ENCODE data around the gene EEF1AKMT3. TPM values are rescaled to one million over a fixed set of nuclear protein-coding genes. Genes with fewer than 3 reads are reported as not detected.

EEF1AKMT3 gene
- total and polyA plus RNA-seq, 2 of the 4 experiments (the other 2 are of a cell fraction), result 3.2 to 8.1 TPM

- Histone ChIP-seq H3K27ac (ENCODE audit: insufficient read depth, low read length) (no peak overlapping the region), H3K4ac (ENCODE audit: low read depth, low read length) (no peak overlapping the region), H3K27me3 (ENCODE audit: control insufficient read depth, insufficient read depth, low read length) (no peaks in the 10 kb centered on the region), H4K5ac (ENCODE audit: low read depth, low read length) (no peak overlapping the region), H2BK15ac (ENCODE audit: low read depth, low read length) (no peak overlapping the region), H4K91ac (ENCODE audit: insufficient read depth, low read depth, low read length) (no peak overlapping the region), H2BK5ac (ENCODE audit: low read depth, low read length, poor library complexity, severe bottlenecking) (no peak overlapping the region), H2AK9ac (replicated peaks; ENCODE audit: low read depth, low read length, poor library complexity) (no peak overlapping the region), H3K23ac (ENCODE audit: low read depth, low read length) (no peak overlapping the region), H4K8ac (ENCODE audit: low read depth in 2 of 2, low read length in 2 of 2) (no peak overlapping the region), H3K36me3 (ENCODE audit: control insufficient read depth, insufficient read depth, low read length) (peaks cover 14% of the 10 kb centered on the region), H2BK20ac (ENCODE audit: low read depth, low read length) (no peak overlapping the region), H3K9me3 (ENCODE audit: control insufficient read depth, insufficient read depth, low read length) (no peaks in the 10 kb centered on the region), H4K20me1 (ENCODE audit: insufficient read depth, low read length) (no peaks in the 10 kb centered on the region), H2AK5ac (ENCODE audit: low read depth, low read length) (no peak overlapping the region), H3K79me1 (ENCODE audit: low read depth in 1 of 2, low read length in 2 of 2) (peaks cover 14 to 24% of the 10 kb centered on the region in 2 experiments; a peak in 3 of 4 replicates), H3K56ac (ENCODE audit: extremely low read depth, insufficient read depth, low read length) (no peak overlapping the region), H2AFZ (replicated peaks; ENCODE audit: low read length, poor library complexity) (no peak overlapping the region), H2BK120ac (ENCODE audit: low read depth, low read length) (no peak overlapping the region), H3K4me1 (ENCODE audit: control insufficient read depth, insufficient read depth, low read length) (0 out of 2 replicates have a peak, but pooled peaks cover 2% of the 10 kb centered on the region), H3K18ac (ENCODE audit: low read depth, low read length) (no peak overlapping the region), H3K4me2 (ENCODE audit: low read depth, low read length) (no peak overlapping the region; the same call in 1 of the 2 replicates), H3K14ac (replicated peaks; ENCODE audit: low read depth, low read length) (no peak overlapping the region), H3K9me1 (ENCODE audit: insufficient read depth, low read length) (no peaks in the 10 kb centered on the region), H3K4me3 (ENCODE audit: insufficient read depth, low read depth, low read length) (no peak overlapping the region), H3K9ac (ENCODE audit: low read depth, low read length) (no peak overlapping the region)
- POLR2A ChIA-PET (ENCODE audit: unreplicated experiment), result no interaction called here
- DNase-seq, result no peak
- WGBS, 2 experiments (ENCODE audit: extremely low coverage in 2 of 2, insufficient read length in 1 of 2), result no CpG with 5 or more reads among the region's 11 CpGs
- dilution Hi-C loops (cut with HindIII; ENCODE audit: low sequenced_read_pairs, unreplicated experiment), result no loop called here
- TF ChIP-seq, protein P1, sequence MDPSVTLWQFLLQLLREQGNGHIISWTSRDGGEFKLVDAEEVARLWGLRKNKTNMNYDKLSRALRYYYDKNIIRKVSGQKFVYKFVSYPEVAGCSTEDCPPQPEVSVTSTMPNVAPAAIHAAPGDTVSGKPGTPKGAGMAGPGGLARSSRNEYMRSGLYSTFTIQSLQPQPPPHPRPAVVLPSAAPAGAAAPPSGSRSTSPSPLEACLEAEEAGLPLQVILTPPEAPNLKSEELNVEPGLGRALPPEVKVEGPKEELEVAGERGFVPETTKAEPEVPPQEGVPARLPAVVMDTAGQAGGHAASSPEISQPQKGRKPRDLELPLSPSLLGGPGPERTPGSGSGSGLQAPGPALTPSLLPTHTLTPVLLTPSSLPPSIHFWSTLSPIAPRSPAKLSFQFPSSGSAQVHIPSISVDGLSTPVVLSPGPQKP (IDR thresholded peaks at IDR 0.05; ENCODE audit: borderline replicate concordance, low read depth, low read length), result no peak
- TF ChIP-seq BHLHE40 (IDR thresholded peaks at IDR 0.05; ENCODE audit: low read depth, low read length), result no peak
- TF ChIP-seq, protein P2, sequence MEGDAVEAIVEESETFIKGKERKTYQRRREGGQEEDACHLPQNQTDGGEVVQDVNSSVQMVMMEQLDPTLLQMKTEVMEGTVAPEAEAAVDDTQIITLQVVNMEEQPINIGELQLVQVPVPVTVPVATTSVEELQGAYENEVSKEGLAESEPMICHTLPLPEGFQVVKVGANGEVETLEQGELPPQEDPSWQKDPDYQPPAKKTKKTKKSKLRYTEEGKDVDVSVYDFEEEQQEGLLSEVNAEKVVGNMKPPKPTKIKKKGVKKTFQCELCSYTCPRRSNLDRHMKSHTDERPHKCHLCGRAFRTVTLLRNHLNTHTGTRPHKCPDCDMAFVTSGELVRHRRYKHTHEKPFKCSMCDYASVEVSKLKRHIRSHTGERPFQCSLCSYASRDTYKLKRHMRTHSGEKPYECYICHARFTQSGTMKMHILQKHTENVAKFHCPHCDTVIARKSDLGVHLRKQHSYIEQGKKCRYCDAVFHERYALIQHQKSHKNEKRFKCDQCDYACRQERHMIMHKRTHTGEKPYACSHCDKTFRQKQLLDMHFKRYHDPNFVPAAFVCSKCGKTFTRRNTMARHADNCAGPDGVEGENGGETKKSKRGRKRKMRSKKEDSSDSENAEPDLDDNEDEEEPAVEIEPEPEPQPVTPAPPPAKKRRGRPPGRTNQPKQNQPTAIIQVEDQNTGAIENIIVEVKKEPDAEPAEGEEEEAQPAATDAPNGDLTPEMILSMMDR (conservative IDR thresholded peaks at IDR 0.05; ENCODE audit: low read depth, low read length), result no peak
- TF ChIP-seq, protein P3, sequence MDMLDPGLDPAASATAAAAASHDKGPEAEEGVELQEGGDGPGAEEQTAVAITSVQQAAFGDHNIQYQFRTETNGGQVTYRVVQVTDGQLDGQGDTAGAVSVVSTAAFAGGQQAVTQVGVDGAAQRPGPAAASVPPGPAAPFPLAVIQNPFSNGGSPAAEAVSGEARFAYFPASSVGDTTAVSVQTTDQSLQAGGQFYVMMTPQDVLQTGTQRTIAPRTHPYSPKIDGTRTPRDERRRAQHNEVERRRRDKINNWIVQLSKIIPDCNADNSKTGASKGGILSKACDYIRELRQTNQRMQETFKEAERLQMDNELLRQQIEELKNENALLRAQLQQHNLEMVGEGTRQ (IDR thresholded peaks at IDR 0.05; ENCODE audit: low read depth, low read length), result no peak
- TF ChIP-seq FOS (IDR thresholded peaks at IDR 0.05; ENCODE audit: low read depth, low read length), result no peak
- TF ChIP-seq MXI1 (IDR thresholded peaks at IDR 0.05; ENCODE audit: borderline replicate concordance, low read depth, low read length), result no peak
- TF ChIP-seq RFX5 (IDR thresholded peaks at IDR 0.05; ENCODE audit: low read depth, low read length), result no peak
- no peak for TF ChIP-seq CEBPB (IDR thresholded peaks at IDR 0.05; ENCODE audit: low read depth, low read length)
- no peak for TF ChIP-seq POLR2A (IDR thresholded peaks at IDR 0.05; ENCODE audit: low read depth, low read length)
- TF ChIP-seq MAFK (IDR thresholded peaks at IDR 0.05; ENCODE audit: low read depth, low read length), result no peak
- TF ChIP-seq MAZ (IDR thresholded peaks at IDR 0.05; ENCODE audit: borderline replicate concordance, low read depth, low read length), result no peak
- no peak for TF ChIP-seq SMC3 (IDR thresholded peaks at IDR 0.05; ENCODE audit: low read depth, low read length)
- TF ChIP-seq CHD1 (IDR thresholded peaks at IDR 0.05; ENCODE audit: low read depth, low read length), result no peak
- in situ Hi-C loops (cut with MboI; ENCODE audit: low sequenced_read_pairs), result no loop called here
- CTCF ChIA-PET, result no interaction called here
- ATAC-seq (ENCODE audit: low read depth), result no peak
- intact Hi-C loops (cut with micrococcal nuclease), result no loop called here
- BruUV-seq (replicated peaks), result no TSS peak
Measured at GRCh38 chr12:57783861-57784260, 11.4 kb downstream of the EEF1AKMT3 start.
